Measurements from ENCODE around the gene HDAC4.

Gene HDAC4

GRCh38 chr2:239153806-239154591 is 246.8 kb downstream of the HDAC4 start:
- DNase-seq (ENCODE audit: low spot score): no peak

- DNase-seq (ENCODE audit: low spot score): no peak
Measured at GRCh38 chr2:239152916-239153305, 247.9 kb downstream of the HDAC4 start.

GRCh38 chr2:239152239-239152915 is 248.4 kb downstream of the HDAC4 start:
- DNase-seq (ENCODE audit: low spot score): no peak

DNA sequence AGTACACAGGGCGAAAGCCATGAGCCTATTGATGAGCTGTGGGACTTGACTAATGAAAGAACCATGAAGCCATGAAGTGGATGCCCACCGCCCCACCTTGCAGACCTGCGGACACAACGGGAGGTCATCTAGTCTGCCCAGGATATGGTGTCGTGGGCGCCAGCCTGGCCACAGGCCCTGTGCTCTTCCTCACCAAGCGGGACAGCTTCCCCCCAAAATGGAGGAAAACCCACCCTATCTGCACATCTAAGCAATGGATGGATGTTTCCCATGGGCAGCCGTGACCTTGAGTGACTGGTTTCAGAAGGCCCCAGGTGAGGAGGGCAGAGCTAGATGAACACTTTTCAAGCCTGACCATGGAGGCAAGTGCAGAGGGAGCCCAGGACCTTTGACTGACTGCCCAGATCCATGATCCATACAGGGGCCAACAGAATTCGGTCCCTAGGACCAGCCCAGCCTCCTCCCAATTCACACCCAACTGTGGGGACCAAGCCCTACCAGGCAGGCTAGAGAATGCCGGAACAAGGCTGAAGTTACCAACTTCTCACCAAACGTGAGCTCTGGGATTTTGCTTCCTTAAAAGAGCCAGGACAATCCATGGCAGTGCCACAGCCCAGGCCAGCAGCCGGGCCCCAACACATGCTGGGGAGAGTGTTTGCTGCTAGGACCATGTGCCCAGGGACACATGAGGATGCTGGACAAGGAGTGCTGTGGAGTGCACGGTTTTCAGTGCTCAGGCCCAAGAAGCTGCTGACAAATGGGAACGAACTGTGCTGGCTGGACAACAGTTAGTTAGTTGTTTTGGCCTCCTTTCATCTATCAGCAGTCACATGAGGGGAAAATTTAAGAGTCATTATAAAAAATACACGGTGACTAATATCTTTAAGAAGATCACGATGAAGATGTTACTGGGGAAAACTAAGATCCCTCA is 249.4 kb downstream of the HDAC4 start:
- no peak for DNase-seq (ENCODE audit: low spot score)

- DNase-seq (ENCODE audit: low spot score): no peak
Measured at GRCh38 chr2:239150125-239151011, 250.5 kb downstream of the HDAC4 start.

DNA sequence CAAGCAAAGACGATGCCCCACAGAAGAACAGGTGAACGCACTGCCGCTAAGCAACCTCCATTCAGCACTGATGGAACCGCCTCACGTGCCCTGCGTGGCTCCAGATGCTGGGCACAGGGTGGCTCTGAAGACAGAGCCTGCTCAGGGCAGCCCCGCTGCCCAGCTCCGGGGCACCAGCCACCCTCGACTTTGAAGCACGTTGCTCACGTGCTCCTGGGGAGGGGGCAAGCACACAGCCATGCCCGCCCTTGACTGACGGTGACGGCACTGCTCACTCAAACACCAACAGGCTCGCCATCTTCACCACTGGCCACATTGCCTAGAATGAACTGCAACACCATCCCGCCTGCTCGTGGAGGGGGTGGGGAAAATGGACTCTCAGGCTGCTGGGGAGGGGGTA is 251.3 kb downstream of the HDAC4 start:
- no peak for DNase-seq (ENCODE audit: low spot score)

GRCh38 chr2:239148495-239149200 is 252.2 kb downstream of the HDAC4 start:
- no peak for DNase-seq (ENCODE audit: low spot score)

GRCh38 chr2:239147376-239147775 is 253.4 kb downstream of the HDAC4 start:
- no peak for DNase-seq (ENCODE audit: low spot score)

GRCh38 chr2:239146741-239147181 is 254.1 kb downstream of the HDAC4 start:
- DNase-seq (ENCODE audit: low spot score): no peak

DNA sequence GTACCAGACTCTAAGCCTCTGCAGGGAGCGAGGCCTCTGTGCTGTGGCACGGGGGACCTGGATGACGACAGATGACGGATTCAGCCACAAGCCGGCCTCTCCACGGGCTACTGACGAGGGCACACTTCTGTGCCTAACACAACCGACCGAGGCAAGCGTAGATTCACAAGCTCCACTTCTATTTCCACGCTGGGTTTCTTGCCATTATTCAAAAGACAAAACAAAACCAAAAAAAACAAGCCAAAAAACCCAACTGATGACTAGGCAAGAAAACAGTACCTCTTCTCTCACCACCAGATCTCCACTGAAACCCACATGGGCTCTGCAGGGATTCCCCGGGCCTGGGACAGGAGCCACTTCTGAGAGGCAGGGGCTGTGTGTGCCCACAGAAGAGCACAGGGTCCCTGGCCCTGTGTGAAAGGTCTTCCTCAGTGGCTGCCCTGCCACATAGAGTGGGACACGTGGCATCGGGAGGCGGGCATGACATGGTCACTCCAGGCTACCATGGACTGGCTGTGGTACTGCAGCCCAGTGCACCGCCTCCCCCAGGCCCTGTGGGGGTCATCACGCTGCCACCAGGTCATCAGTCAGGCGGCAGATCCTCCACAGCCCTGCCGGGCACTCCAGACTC is 254.7 kb downstream of the HDAC4 start:
- DNase-seq (ENCODE audit: low spot score): no peak

- no peak for DNase-seq (ENCODE audit: low spot score)
Measured at GRCh38 chr2:239145601-239146000, 255.2 kb downstream of the HDAC4 start.

- DNase-seq (ENCODE audit: low spot score): no peak
Measured at GRCh38 chr2:239145106-239145505, 255.7 kb downstream of the HDAC4 start.

GRCh38 chr2:239144713-239144999 is 256.2 kb downstream of the HDAC4 start:
- no peak for DNase-seq (ENCODE audit: low spot score)

DNA sequence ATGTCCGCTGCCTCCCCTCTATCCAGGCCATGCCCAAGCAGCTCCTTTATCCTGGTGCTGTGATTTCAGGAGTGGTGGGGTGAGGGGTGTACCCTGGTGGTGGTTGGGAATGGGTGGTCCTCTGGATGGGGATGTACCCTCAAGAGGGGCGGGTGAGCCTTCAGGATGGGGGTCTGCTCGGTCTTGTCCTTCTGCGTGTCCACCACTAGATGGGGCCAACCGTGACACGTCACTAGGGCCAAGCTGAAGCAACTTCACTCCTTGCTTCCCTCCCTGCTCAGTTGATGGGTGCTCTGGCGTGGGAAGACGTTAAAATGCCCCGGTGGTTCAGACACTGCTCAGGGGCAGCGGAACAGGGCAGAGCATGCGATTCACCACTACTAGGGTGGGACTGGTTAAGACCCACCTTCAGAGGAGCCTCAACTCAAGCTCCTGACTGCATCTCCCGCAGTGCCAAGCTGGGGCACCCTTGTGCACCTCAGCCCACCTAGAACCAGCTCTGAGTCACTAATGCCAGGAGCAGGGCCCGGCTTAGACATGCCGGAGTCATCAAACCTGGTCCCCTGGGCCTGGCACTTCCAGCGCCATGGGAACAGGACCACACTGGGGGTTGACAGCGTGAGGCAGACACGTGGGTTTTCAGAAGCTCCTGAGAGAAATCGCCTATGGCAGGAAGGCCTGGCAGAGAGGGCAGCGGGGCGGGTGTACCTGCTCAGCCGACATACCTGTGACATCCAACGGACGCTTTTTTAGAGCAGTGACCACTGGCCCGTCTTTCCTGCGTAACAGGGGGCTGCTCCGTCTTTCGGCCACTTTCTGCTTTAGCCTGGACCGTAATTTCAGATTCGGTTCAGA is 256.7 kb downstream of the HDAC4 start:
- DNase-seq (ENCODE audit: low spot score): peak; percentile 32

- DNase-seq (ENCODE audit: low spot score): no peak
Measured at GRCh38 chr2:239142806-239143205, 258.0 kb downstream of the HDAC4 start.

- DNase-seq (ENCODE audit: low spot score): no peak
Measured at GRCh38 chr2:239142296-239142695, 258.5 kb downstream of the HDAC4 start.

GRCh38 chr2:239141021-239141760 is 259.6 kb downstream of the HDAC4 start:
- DNase-seq (ENCODE audit: low spot score): no peak

DNA sequence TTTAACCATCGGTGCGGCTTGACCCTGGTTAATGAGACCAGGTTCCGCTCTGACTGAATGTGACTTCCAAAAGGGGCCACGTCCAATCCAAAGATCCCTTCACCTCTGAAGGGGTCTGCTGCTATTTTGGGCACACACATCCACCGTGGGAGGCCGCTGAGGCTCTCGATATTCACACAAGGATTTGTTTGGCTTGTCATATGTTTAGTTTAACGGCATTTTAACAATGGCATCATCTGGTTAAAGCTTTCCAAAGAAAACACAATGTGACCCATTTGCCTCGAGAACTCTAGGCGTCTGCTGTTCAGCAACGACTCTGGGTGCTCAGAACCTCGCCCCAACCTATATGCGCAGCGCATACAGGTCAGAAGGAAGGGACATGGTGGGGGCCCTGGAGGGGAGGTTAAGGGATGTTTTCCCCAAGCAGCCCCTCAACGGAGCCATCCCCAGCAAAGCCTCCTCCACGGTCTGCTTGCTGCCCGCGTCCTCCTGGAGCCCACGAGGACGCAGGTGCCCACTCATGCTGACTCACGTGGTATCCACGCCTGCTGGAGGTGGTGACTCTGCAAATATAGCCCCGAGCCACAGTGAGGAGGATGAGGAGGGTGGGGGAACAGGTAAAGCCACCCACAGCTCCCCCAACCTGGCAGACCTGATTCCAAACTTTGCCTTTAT is 260.3 kb downstream of the HDAC4 start:
- DNase-seq (ENCODE audit: low spot score): no peak
